ENCODE measurements around the gene NLRC5.
"Not testable (repeated sequence)": the region's sequence is repeated elsewhere in the genome, so short reads cannot be mapped to it uniquely, and the experiment has no call there.

GRCh38 chr16:57099965-57100364 is 110.6 kb downstream of the NLRC5 start:
- not testable (repeated sequence) for TF ChIP-seq CTCF (IDR thresholded peaks at IDR 0.05; ENCODE audit: insufficient read depth, low read depth, low read length); EZH2 (IDR thresholded peaks at IDR 0.05; ENCODE audit: insufficient read depth, low read length)
